Left lung (tissue), 14 donors: ENCODE data around the gene SDHB. TPM values are rescaled to one million over a fixed set of nuclear protein-coding genes. Genes with fewer than 3 reads are reported as not detected.

Source experiments
- ATAC-seq: fragments of 200-7000 bp; cut with Tn5 transposase; one replicate; pipeline ENCODE4 v1.9.1; 2020; ENCODE audit warnings: moderate library complexity
- DNase-seq, 4 donors: peaks; one replicate each; pipeline ENCODE4 v3.0.0-alpha.2; 2013 to 2020
- H3K27ac ChIP-seq, 2 donors: fragments of 200-600 bp; sonication (generic) in 1 of 2; one replicate each; pipeline versions ENCODE4 v1.5.0 to v1.8.0; 2020 to 2021
- H3K27me3 ChIP-seq, 2 donors: fragments of 200-600 bp; sonication (generic) in 1 of 2; one replicate each; pipeline versions ENCODE4 v1.5.0 to v1.8.0; 2020 to 2021
- H3K36me3 ChIP-seq, 2 donors: fragments of 200-600 bp; sonication (generic) in 1 of 2; one replicate each; pipeline versions ENCODE4 v1.5.0 to v1.8.0; 2020 to 2021
- H3K4me1 ChIP-seq, 2 donors: fragments of 200-600 bp; one replicate each; pipeline ENCODE4 v1.8.0; 2021
- H3K4me3 ChIP-seq, 2 donors: fragments of 200-600 bp; sonication (generic) in 1 of 2; one replicate each; pipeline versions ENCODE4 v1.5.0 to v1.8.0; 2020 to 2021; ENCODE audit warnings: mild to moderate bottlenecking in 1 of 2
- H3K9me3 ChIP-seq, 2 donors: fragments of 200-600 bp; sonication (generic) in 1 of 2; one replicate each; pipeline versions ENCODE4 v1.5.0 to v1.8.0; 2020 to 2021
- intact Hi-C, 2 donors: fragments of 100-400 bp; cut with DNase I; formaldehyde crosslinking; loops; one replicate each; pipeline versions ENCODE4 v1.11.2 to v1.14.2; 2022
- long read RNA-seq, 12 donors: library from polyadenylated mRNA in 2 of 12; unstranded in 2 of 12; transcript quantifications; one replicate each; pipeline ENCODE4 v2.0.0 and lab custom pipeline, GENCODE V29; 2019 to 2026
- polyA plus RNA-seq, 6 donors: library from polyadenylated mRNA; unstranded; fragments of 120-200 nt; gene quantifications; one replicate each; pipeline ENCODE4 v1.2.1, GENCODE V29; 2013; ENCODE audit not compliant: insufficient read length in 6 of 6
- total RNA-seq, 2 donors: library from RNA; stranded (reverse); fragmentation: NEBNext Ultra II Directional; extraction: Animal tissue kit (Norgen Biotek cat#: 25700); gene quantifications; one replicate each; pipeline ENCODE4 v1.2.1, GENCODE V29; 2021
- TF ChIP-seq, protein P1 (sequence below), 2 donors: fragments of 200-600 bp; sonication (generic) in 1 of 2; IDR thresholded peaks; one replicate each; pipeline versions ENCODE4 v1.5.0 to v1.8.0; 2021; ENCODE audit warnings: antibody characterized with exemption in 2 of 2
- donor health status: DM: no; HTN: yes; CAD: no.
- donor health status: DM: no; HTN: no; CAD: no.

Gene SDHB
- total RNA-seq (100 to 1,000 TPM in 1 of 2 donors, 10 to 100 TPM in 1; 87.7 to 110 TPM), polyA plus RNA-seq (100 to 1,000 TPM in 2 of 6 donors, 10 to 100 TPM in 4; 86.8 to 108 (median 98.1) TPM)
- long read RNA-seq, donor 1, transcript SDHB-201 (8 exons, 1,153 nt): major isoform, 29 of 51 reads
- long read RNA-seq, donor 1, partial matches to known transcripts: 19 of 51 reads
- long read RNA-seq, donor 1, other reads (novel, unspliced or antisense): 0 of 51 reads
- long read RNA-seq, donor 2, transcript SDHB-201 (8 exons, 1,153 nt): major isoform, 29 of 46 reads
- long read RNA-seq, donor 2, transcript SDHB-206 (2 exons, 636 nt): minor isoform, 6 of 46 reads
- long read RNA-seq, donor 2, partial matches to known transcripts: 11 of 46 reads
- long read RNA-seq, donor 2, other reads (novel, unspliced or antisense): 0 of 46 reads
- long read RNA-seq, donor 3, transcript SDHB-201 (8 exons, 1,153 nt): major isoform, 16 of 18 reads
- long read RNA-seq, donor 3, partial matches to known transcripts: 0 of 18 reads
- long read RNA-seq, donor 3, other reads (novel, unspliced or antisense): 0 of 18 reads
- long read RNA-seq, donor 4, transcript SDHB-201 (8 exons, 1,153 nt): major isoform, 87 of 94 reads
- long read RNA-seq, donor 4, partial matches to known transcripts: 4 of 94 reads
- long read RNA-seq, donor 4, other reads (novel, unspliced or antisense): 2 of 94 reads
- long read RNA-seq, donor 5, transcript SDHB-201 (8 exons, 1,153 nt): major isoform, 22 of 27 reads
- long read RNA-seq, donor 5, transcript SDHB-206 (2 exons, 636 nt): minor isoform, 5 of 27 reads
- long read RNA-seq, donor 5, partial matches to known transcripts: 0 of 27 reads
- long read RNA-seq, donor 5, other reads (novel, unspliced or antisense): 0 of 27 reads
- long read RNA-seq, donor 6, transcript SDHB-201 (8 exons, 1,153 nt): major isoform, 30 of 43 reads
- long read RNA-seq, donor 6, transcript SDHB-206 (2 exons, 636 nt): minor isoform, 6 of 43 reads
- long read RNA-seq, donor 6, partial matches to known transcripts: 7 of 43 reads
- long read RNA-seq, donor 6, other reads (novel, unspliced or antisense): 0 of 43 reads
- long read RNA-seq, donor 7, transcript SDHB-201 (8 exons, 1,153 nt): major isoform, 14 of 17 reads
- long read RNA-seq, donor 7, partial matches to known transcripts: 0 of 17 reads
- long read RNA-seq, donor 7, other reads (novel, unspliced or antisense): 0 of 17 reads
- long read RNA-seq, donor 8, transcript SDHB-201 (8 exons, 1,153 nt): major isoform, 13 of 14 reads
- long read RNA-seq, donor 8, partial matches to known transcripts: 0 of 14 reads
- long read RNA-seq, donor 8, other reads (novel, unspliced or antisense): 0 of 14 reads
- long read RNA-seq, donor 9: 0 reads
- long read RNA-seq, donor 10, transcript SDHB-201 (8 exons, 1,153 nt): major isoform, 99 of 103 reads
- long read RNA-seq, donor 10, partial matches to known transcripts: 2 of 103 reads
- long read RNA-seq, donor 10, other reads (novel, unspliced or antisense): 1 of 103 reads
- long read RNA-seq, donor 11, transcript SDHB-201 (8 exons, 1,153 nt): major isoform, 49 of 55 reads
- long read RNA-seq, donor 11, partial matches to known transcripts: 0 of 55 reads
- long read RNA-seq, donor 11, other reads (novel, unspliced or antisense): 0 of 55 reads
- long read RNA-seq, donor 12, transcript SDHB-201 (8 exons, 1,153 nt): major isoform, 22 of 29 reads
- long read RNA-seq, donor 12, partial matches to known transcripts: 5 of 29 reads
- long read RNA-seq, donor 12, other reads (novel, unspliced or antisense): 0 of 29 reads

DNA sequence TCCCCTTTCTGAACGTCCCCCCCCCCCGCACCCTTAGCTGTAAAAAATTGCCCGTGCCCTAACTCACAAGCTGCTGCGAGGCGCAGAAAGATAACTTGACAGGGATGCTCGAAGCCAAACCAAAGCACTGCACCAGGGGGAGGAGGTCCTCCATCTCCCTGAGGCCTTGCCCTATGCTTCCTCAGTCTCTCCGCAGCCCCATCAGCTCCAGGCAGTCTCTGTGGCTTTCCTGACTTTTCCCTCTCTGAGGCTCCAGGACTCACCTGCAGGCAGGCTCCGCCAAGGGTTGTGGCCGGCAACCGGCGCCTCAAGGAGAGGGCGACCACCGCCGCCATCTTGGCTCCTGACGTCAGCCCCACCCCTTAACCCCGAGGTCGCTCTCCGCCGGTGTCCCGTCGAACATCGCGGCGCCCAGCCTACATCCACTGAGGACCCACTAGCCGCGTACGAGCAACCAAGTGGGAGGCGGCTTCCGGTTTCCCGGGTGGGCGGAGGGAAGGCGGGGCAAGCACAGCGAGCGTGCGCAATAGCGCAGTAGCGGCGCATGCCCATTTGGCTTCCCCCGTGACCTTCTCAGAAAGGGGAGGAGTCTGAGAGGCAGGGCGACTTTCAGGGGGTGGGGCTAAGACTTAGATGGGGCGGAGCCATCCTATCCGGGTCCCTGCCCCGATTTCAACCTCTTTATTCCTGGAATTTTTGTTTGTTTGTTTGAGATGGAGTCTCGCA is at the start of gene SDHB:
TSS of gene SDHB (minus strand) at position 348 of the 726 bp plus-strand sequence. CDS start at position 335, 13 bp downstream.
- Histone ChIP-seq H3K36me3 (peaks cover 0 to 28% of the 10 kb centered on the region in 2 donors), H3K4me3 (peak within 1 kb of the TSS; percentile 65 to 72), H3K9me3 (no peaks in the 10 kb centered on the region), H3K27me3 (no peaks in the 10 kb centered on the region), H3K27ac (peak within 1 kb of the TSS; percentile 81 to 85), H3K4me1 (peaks cover 10 to 23% of the 10 kb centered on the region in 2 donors)
- DNase-seq: peak; percentile 98 to 99 (median 99)
- peak; percentile 98 for ATAC-seq
- intact Hi-C loops: no loop called here
- TF ChIP-seq, protein P1, sequence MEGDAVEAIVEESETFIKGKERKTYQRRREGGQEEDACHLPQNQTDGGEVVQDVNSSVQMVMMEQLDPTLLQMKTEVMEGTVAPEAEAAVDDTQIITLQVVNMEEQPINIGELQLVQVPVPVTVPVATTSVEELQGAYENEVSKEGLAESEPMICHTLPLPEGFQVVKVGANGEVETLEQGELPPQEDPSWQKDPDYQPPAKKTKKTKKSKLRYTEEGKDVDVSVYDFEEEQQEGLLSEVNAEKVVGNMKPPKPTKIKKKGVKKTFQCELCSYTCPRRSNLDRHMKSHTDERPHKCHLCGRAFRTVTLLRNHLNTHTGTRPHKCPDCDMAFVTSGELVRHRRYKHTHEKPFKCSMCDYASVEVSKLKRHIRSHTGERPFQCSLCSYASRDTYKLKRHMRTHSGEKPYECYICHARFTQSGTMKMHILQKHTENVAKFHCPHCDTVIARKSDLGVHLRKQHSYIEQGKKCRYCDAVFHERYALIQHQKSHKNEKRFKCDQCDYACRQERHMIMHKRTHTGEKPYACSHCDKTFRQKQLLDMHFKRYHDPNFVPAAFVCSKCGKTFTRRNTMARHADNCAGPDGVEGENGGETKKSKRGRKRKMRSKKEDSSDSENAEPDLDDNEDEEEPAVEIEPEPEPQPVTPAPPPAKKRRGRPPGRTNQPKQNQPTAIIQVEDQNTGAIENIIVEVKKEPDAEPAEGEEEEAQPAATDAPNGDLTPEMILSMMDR (IDR thresholded peaks at IDR 0.05): no peak

DNA sequence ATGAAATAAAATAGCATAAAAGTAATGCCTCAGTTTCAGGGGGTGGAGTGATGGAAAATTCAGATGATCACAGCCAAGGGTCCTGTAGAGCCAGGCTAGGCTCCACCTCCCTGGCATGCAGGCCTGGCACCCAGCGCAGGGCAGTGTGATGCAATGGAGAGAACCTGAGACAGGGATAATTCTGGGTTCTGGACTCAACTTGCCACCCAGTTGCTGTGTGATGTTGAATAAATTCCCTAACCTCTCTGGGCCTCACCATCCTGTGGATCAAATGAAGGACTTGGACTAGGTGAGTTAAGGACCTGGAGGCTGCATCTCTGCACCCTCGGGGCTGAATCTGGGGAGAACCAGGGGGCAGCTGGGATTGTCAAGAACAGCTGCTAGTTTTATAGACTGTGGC is 48.4 kb upstream of the SDHB start:
- no peaks in the 10 kb centered on the region for H3K9me3 ChIP-seq
- no peak overlapping the region for H3K4me3 ChIP-seq
- TF ChIP-seq, protein P1 (IDR thresholded peaks at IDR 0.05): no peak
- H3K27ac ChIP-seq: no peak overlapping the region
- DNase-seq (no peak), ATAC-seq (no peak)
- peaks cover 0 to 6% of the 10 kb centered on the region in 2 donors for H3K27me3 ChIP-seq
- H3K36me3 ChIP-seq: peaks cover 0 to 7% of the 10 kb centered on the region in 2 donors
- peaks cover 0 to 29% of the 10 kb centered on the region in 2 donors for H3K4me1 ChIP-seq
- intact Hi-C loops: no loop called here

DNA sequence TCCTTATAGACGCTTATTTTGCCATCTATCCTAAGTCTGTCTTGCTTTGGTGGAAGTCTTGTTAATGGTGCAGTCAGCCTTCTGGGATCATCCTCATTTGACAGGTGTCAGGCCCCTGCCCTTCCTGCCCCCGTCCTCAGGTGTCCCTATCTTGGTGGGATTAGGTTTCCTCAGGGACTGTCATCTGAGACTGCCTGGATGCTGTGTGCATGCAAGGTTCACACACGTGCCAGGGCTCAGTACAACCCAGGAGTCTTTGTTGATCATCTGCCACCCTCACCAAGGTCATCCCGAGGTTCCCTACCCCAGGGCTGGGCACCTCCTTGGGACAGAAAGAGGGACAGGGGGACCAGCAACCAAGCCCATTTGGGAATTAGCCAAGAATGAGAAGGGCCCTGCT is 47.4 kb upstream of the SDHB start:
- TF ChIP-seq, protein P1 (IDR thresholded peaks at IDR 0.05): no peak

More for the DNA sequence above, 47.4 kb upstream of the SDHB start:
- no peak for DNase-seq
- ATAC-seq: no peak
- Histone ChIP-seq H3K36me3 (peaks cover 0 to 7% of the 10 kb centered on the region in 2 donors), H3K27me3 (no peaks in the 10 kb centered on the region), H3K4me3 (no peak overlapping the region), H3K4me1 (peaks cover 0 to 38% of the 10 kb centered on the region in 2 donors), H3K9me3 (no peaks in the 10 kb centered on the region), H3K27ac (no peak overlapping the region)
- intact Hi-C loops: no loop called here
